ENCODE results near the gene TMEM80.

DNA sequence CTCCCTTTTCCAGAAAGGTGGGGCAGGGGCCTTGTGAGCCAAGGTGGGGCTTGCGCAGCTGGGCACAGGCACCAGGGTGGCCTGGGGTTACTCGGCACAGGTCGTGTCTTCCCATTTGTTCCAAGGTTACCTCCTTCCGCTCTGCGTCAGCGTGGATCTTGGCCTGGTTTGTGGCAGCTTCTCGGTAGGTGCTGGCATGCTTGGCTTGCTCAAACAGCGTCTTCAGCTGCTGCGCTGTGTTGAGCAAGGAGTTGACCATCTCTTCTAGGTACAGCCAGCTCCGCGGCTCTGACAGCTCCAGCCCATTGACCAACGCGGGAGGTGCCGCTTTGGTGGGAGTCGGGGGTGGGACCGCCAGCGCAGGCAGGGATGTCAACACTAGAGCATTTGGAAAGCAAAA, 21.2 kb upstream of the TMEM80 start:
- TF ChIP-seq ZNF274 (IDR thresholded peaks at IDR 0.05; ENCODE audit: low read depth, low read length) (no peak), YY1 (IDR thresholded peaks at IDR 0.05; ENCODE audit: insufficient read depth, insufficient read length) (no peak), SUZ12 (IDR thresholded peaks at IDR 0.05; ENCODE audit: extremely low read depth, insufficient read depth, insufficient read length) (no peak)
